ENCODE measurements around the gene SIT1. TPM values are rescaled to one million over a fixed set of nuclear protein-coding genes. Genes with fewer than 3 reads are reported as not detected.

SIT1 gene
- total RNA-seq, 1 experiment from 2014 or later = not detected

- BruUV-seq (replicated peaks) = TSS peak; percentile 36
- no peak for TF ChIP-seq CTCF (IDR thresholded peaks at IDR 0.05; ENCODE audit: unreplicated experiment)
- H3K9me3 Mint-ChIP-seq (ENCODE audit: low read depth, unreplicated experiment) = peaks cover 3% of the 10 kb centered on the region
- H3K27me3 Mint-ChIP-seq (ENCODE audit: unreplicated experiment) = no peaks in the 10 kb centered on the region
- peak; percentile 84 for DNase-seq
- peaks cover 20% of the 10 kb centered on the region for H3K36me3 Mint-ChIP-seq (ENCODE audit: insufficient read depth, unreplicated experiment)
- H3K4me3 Mint-ChIP-seq (ENCODE audit: low read depth, unreplicated experiment) = peak within 1 kb of the TSS; percentile 81
- CTCF ChIA-PET = interaction anchor here (0.6 to 1.9 kb wide), 10 partner anchors 8 to 280 kb away, joined by 3 to 6 read pairs (median 4); partner anchors contain the start of genes CA9, CREB3, TLN1 and TPM2
- peak within 1 kb of the TSS; percentile 20 for H3K27ac Mint-ChIP-seq (ENCODE audit: unreplicated experiment)
- peaks cover 47% of the 10 kb centered on the region for H3K4me1 Mint-ChIP-seq (ENCODE audit: low read depth, unreplicated experiment)
- intact Hi-C loops (cut with micrococcal nuclease; ENCODE audit: unreplicated experiment) = loop anchor here (5.0 to 10.0 kb wide), 2 partner anchors 32 to 70 kb away; partner anchors contain the start of genes CREB3 and TLN1
These were observed 14.1 kb upstream of the SIT1 start, which contains the start of gene ARHGEF39 for GRCh38 chr9:35664531-35665470. TSS of gene ARHGEF39 (minus strand) at chr9:35665195. CDS start at chr9:35665169, 26 bp downstream.

GRCh38 chr9:35662437-35662836 is 11.7 kb upstream of the SIT1 start:
- Mint-ChIP-seq H3K4me1 (ENCODE audit: low read depth, unreplicated experiment) (peaks cover 33% of the 10 kb centered on the region), H3K36me3 (ENCODE audit: insufficient read depth, unreplicated experiment) (peaks cover 42% of the 10 kb centered on the region), H3K9me3 (ENCODE audit: low read depth, unreplicated experiment) (peaks cover 2% of the 10 kb centered on the region), H3K27me3 (ENCODE audit: unreplicated experiment) (no peaks in the 10 kb centered on the region), H3K27ac (ENCODE audit: unreplicated experiment) (peak overlapping the region; percentile 21), H3K4me3 (ENCODE audit: low read depth, unreplicated experiment) (no peak overlapping the region)
- no TSS peak for BruUV-seq (replicated peaks)
- intact Hi-C loops (cut with micrococcal nuclease; ENCODE audit: unreplicated experiment) = loop anchor here (5.0 to 10.0 kb wide), 2 partner anchors 35 to 72 kb away; partner anchors contain the start of genes CREB3 and TLN1
- CTCF ChIA-PET = interaction anchor here (1.8 to 2.1 kb wide), 2 partner anchors 16 to 34 kb away, joined by 4 to 10 read pairs; no protein-coding TSS in a partner anchor
- no peak for TF ChIP-seq CTCF (IDR thresholded peaks at IDR 0.05; ENCODE audit: unreplicated experiment)
- no peak for DNase-seq

GRCh38 chr9:35661756-35662350 is 11.1 kb upstream of the SIT1 start:
- Mint-ChIP-seq H3K36me3 (ENCODE audit: insufficient read depth, unreplicated experiment) (peaks cover 47% of the 10 kb centered on the region), H3K27ac (ENCODE audit: unreplicated experiment) (peak overlapping the region; percentile 21), H3K9me3 (ENCODE audit: low read depth, unreplicated experiment) (no peaks in the 10 kb centered on the region), H3K4me3 (ENCODE audit: low read depth, unreplicated experiment) (no peak overlapping the region), H3K27me3 (ENCODE audit: unreplicated experiment) (no peaks in the 10 kb centered on the region), H3K4me1 (ENCODE audit: low read depth, unreplicated experiment) (peaks cover 29% of the 10 kb centered on the region)
- TF ChIP-seq CTCF (IDR thresholded peaks at IDR 0.05; ENCODE audit: unreplicated experiment) = no peak
- intact Hi-C loops (cut with micrococcal nuclease; ENCODE audit: unreplicated experiment) = loop anchor here (5.0 to 10.0 kb wide), 2 partner anchors 35 to 73 kb away; partner anchors contain the start of genes CREB3 and TLN1
- BruUV-seq (replicated peaks) = no TSS peak
- no peak for DNase-seq
- CTCF ChIA-PET = interaction anchor here (0.5 to 2.1 kb wide), 6 partner anchors 15 to 74 kb away, joined by 3 to 10 read pairs (median 4); partner anchors contain the start of genes CREB3, TLN1 and TPM2

GRCh38 chr9:35660966-35661415 is 10.3 kb upstream of the SIT1 start:
- Mint-ChIP-seq H3K9me3 (ENCODE audit: low read depth, unreplicated experiment) (no peaks in the 10 kb centered on the region), H3K4me1 (ENCODE audit: low read depth, unreplicated experiment) (peaks cover 29% of the 10 kb centered on the region), H3K27ac (ENCODE audit: unreplicated experiment) (no peak overlapping the region), H3K27me3 (ENCODE audit: unreplicated experiment) (no peaks in the 10 kb centered on the region), H3K4me3 (ENCODE audit: low read depth, unreplicated experiment) (no peak overlapping the region), H3K36me3 (ENCODE audit: insufficient read depth, unreplicated experiment) (peaks cover 47% of the 10 kb centered on the region)
- BruUV-seq (replicated peaks) = no TSS peak
- TF ChIP-seq CTCF (IDR thresholded peaks at IDR 0.05; ENCODE audit: unreplicated experiment) = no peak
- CTCF ChIA-PET = interaction anchor here (0.5 to 2.1 kb wide), 6 partner anchors 14 to 75 kb away, joined by 3 to 10 read pairs (median 4); partner anchors contain the start of genes CREB3, TLN1 and TPM2
- no peak for DNase-seq
- intact Hi-C loops (cut with micrococcal nuclease; ENCODE audit: unreplicated experiment) = loop anchor here (5.0 to 10.0 kb wide), 2 partner anchors 36 to 74 kb away; partner anchors contain the start of genes CREB3 and TLN1
